RKO (cell line): ENCODE results near the gene TIAL1.
"Not testable (repeated sequence)": the region's sequence is repeated elsewhere in the genome, so short reads cannot be mapped to it uniquely, and the experiment has no call there.

Experiments
- DNase-seq: peaks from one replicate; pipeline ENCODE4 v3.0.0-alpha.2; 2016; ENCODE audit warnings: low spot score

Gene TIAL1

GRCh38 chr10:119614686-119615085 is 17.9 kb upstream of the TIAL1 start:
- DNase-seq, result no peak

GRCh38 chr10:119613741-119614140 is 17.0 kb upstream of the TIAL1 start:
- DNase-seq, result no peak

GRCh38 chr10:119611433-119611832 is 14.7 kb upstream of the TIAL1 start:
- DNase-seq, result no peak

DNA sequence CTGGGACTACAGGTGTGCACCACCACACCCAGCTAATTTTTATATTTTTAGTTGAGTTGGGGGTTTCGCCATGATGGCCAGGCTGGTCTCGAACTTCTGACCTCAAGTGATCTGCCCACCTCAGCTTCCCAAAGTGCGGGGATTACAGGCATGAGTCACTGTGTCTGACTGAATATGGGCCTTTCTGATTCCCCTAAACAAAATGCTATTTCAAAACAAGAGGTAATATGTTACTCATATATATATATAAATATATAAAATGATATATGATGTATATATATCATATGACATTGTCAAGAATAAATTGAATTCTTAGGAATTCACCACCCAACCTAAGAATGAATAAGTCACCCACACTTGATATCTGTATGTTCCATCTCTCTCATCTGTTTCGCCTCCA is 12.8 kb upstream of the TIAL1 start:
- no peak for DNase-seq

DNA sequence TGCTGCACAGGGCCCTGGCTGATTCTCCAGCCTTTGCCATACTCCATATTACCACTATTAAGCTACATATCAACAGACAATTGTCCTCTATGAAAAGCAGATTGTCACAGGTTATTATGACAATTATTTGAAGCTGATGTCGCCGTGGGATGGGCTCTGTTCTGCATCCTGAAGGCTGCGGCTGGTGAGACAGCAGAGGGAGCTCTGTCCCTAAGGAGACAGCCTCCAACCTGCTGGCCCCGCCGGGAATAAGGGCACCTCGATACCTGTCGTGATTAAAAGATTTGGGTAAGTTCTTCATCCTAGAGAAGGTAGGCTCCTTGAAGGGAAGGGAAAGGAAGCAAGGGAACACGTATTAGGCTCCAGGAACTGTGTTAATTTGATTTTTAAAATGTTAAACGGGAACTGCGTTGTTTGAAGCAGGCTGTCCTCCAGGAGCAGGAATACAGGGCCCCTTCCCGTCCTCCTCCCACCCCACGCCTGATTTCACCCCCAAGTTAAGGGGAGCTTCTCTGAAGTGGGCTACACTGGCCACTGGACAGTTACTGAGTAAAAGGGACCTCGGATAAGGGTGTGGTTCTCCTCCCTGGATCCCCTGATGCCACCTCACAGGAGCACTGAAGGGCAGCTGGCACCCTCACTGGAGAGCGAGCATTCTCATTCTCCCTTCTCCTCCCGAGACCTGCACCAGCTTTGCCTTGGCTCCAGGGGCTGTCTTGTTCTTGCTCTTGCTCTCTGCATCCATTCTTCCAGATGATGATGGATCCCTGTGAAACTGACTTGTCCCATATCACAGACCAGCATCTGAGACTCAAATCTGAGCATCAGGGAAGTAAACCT is 11.8 kb upstream of the TIAL1 start:
- DNase-seq, result peak; percentile 46

- no peak for DNase-seq
Observed at GRCh38 chr10:119604468-119604867, 7.7 kb upstream of the TIAL1 start.

GRCh38 chr10:119602241-119603095 is 5.7 kb upstream of the TIAL1 start:
- no peak for DNase-seq

GRCh38 chr10:119598397-119598796 is 1.6 kb upstream of the TIAL1 start:
- DNase-seq, result no peak

DNA sequence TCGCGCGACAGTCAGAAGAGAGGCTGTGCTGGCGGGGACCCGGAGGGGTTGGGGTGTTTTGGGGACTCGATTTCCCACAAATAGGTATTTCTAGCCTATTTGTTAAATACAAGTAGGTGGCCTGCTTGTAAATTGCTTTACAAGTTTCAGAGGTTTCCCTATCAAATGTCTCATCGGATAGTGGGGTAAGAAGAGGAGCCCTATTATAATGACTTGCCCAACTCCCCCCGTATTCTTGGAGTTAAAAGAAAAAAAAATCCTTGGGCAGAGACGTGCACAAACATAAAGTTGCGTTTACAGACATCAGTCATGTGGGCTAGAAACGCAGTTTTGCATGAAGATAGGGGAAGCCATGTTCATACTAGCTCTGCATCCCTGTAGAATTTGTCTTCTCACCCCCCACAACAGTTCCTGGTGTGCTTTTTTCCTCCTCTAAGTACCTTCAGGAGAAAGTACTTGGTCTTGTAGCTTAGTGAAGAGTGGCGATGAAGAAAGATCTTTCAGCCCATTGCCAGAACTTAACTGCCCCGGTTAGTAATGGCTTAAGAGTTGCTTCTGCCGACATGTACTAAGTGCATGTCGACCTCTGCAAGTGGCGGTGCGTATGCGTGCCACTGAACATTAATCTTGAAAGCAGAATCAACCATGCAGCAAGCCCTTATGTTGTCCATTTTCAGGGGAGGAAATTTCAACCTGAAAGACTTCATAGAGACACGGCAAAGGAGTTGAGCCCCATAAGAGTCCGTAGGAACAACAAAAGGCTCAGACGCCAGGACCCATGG is 832 bp upstream of the TIAL1 start:
- no peak for DNase-seq

GRCh38 chr10:119595676-119596515 is 868 bp downstream of the TIAL1 start:
- peak; percentile 69 for DNase-seq

DNA sequence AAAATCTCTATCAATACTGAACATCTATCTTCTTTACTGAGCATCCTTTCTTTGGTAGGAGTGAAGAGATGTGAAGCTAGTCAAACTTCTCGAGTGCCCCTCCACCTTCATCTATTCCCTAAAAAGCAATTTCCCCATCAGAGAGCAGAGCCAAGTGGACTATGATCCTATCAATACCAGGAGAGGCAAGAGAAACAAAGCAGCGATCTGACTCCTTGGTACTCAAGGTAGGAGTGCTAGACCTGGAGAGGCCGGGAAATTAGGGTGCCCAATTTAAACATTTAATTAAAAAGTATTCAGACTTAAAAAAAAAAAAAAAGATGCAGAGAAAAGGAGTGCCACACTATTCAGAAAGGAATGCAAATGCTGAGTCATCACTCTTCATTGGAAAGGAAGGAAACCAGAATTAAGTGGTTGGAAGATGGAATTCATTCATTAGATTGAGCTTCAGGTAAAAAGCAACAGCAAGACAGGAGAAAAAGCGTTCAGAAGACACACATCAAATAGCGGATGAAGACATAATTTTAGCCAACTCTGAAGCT is 1.6 kb downstream of the TIAL1 start:
- peak; percentile 76 for DNase-seq

DNA sequence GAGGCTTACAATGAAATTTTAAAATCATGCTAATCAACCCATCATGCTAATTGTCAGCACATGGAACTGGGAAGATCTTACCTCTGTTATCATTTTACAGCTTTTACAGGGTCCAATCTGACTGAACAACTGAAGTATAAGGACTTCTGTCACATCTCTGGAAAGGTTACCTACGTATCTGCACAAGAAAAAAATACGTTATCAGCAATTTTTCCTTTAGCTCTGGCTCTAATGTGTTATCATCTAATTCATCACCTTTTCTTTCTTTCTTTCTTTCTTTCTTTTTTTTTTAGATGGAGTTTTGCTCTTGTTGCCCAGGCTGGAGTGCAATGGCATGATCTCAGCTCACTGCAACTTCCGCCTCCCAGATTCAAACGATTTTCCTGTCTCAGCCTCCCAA is 8.7 kb downstream of the TIAL1 start:
- DNase-seq, result no peak

- DNase-seq, result no peak
Observed at GRCh38 chr10:119578355-119578754, 18.4 kb downstream of the TIAL1 start.

DNA sequence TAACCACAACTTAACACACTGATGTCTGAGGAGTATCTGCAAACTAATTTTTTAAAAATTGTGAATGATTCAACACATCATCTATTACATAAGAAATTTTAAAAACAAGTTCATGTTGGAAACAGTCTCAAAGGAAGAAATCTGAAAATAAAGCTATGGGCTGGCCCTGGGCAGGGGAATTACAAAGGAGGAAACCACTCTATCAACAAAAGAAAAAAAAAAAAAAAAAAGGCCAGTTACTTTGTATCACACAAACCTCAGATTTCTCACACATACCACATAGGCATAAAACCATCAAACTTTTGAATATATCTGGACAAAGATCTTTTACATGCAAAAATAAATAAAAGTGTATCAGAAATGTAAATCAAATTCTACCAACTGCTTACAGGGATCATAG is 20.8 kb downstream of the TIAL1 start:
- no peak for DNase-seq

- no peak for DNase-seq
Observed at GRCh38 chr10:119575506-119575905, 21.3 kb downstream of the TIAL1 start.

GRCh38 chr10:119567978-119568377 is 28.8 kb downstream of the TIAL1 start:
- no peak for DNase-seq

- DNase-seq, result no peak
Observed at GRCh38 chr10:119562097-119562496, 34.7 kb downstream of the TIAL1 start.

- DNase-seq, result not testable (repeated sequence)
Observed at GRCh38 chr10:119559511-119559910, 37.3 kb downstream of the TIAL1 start.

- not testable (repeated sequence) for DNase-seq
Observed at GRCh38 chr10:119556081-119556480, 40.7 kb downstream of the TIAL1 start.

GRCh38 chr10:119555178-119555784 is 41.5 kb downstream of the TIAL1 start:
- DNase-seq, result no peak

DNA sequence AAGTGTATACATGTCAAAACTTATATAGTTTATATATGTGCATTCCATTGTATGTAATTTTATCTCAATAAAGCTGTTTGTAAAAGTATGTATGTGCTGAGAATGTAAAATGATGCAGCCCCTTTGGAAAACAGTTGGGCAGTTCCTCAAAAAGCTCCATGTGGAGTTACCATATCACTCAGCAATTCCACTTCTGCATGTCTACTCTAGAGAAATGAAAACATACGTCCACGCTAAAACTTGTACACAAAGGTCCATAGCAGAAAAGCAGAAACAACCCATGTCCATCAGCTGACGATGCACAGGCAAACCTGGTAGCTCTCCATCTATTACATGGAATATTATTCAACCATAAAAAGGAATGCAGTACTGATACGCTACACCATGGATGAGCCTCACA is 45.9 kb downstream of the TIAL1 start:
- no peak for DNase-seq
